Keratinocyte (primary cell): ENCODE data around the gene CIRBP. TPM values are rescaled to one million over a fixed set of nuclear protein-coding genes. Genes with fewer than 3 reads are reported as not detected.
A peak's percentile ranks its signal among the peaks of the same experiment; 100 is the strongest.

Experiments used
- DNase-seq: peaks from one replicate; pipeline ENCODE4 v3.0.0-alpha.2; 2011; ENCODE audit warnings: low read depth, missing footprints, low spot score
- FAIRE-seq: peaks from 2 replicates; lab custom pipeline; 2011; peaks lifted over from hg19 to GRCh38; lab: Jason Lieb, UNC
- H2AFZ ChIP-seq: 2 replicates; pipeline ENCODE4 v1.6.0; 2012; ENCODE audit warnings: low read length, control low read depth, inconsistent platforms; ENCODE audit not compliant: control insufficient read depth
- H3K27ac ChIP-seq: 2 replicates; pipeline ENCODE4 v1.5.1; 2011; ENCODE audit warnings: low read length; ENCODE audit not compliant: control insufficient read depth, insufficient read depth
- H3K27me3 ChIP-seq: 3 replicates; pipeline ENCODE4 v1.6.0; 2011; ENCODE audit warnings: low read length; ENCODE audit not compliant: control insufficient read depth, insufficient read depth; ENCODE audit errors: extremely low read depth
- H3K36me3 ChIP-seq, 2 experiments: 2 replicates in 1 of 2; 3 replicates in 1 of 2; pipeline ENCODE4 v1.5.1; 2011; ENCODE audit warnings: low read length in 2 of 2, mild to moderate bottlenecking in 1 of 2; ENCODE audit not compliant: control insufficient read depth in 2 of 2, insufficient read depth in 2 of 2; ENCODE audit errors: extremely low read depth in 1 of 2
- H3K4me1 ChIP-seq: 3 replicates; pipeline ENCODE4 v1.5.1; 2011; ENCODE audit warnings: low read length; ENCODE audit not compliant: control insufficient read depth, insufficient read depth; ENCODE audit errors: extremely low read depth
- H3K4me2 ChIP-seq: 3 replicates; pipeline ENCODE4 v1.6.0; 2011; ENCODE audit warnings: low read depth, low read length; ENCODE audit not compliant: control insufficient read depth, insufficient read depth; ENCODE audit errors: extremely low read depth
- H3K4me3 ChIP-seq, 3 experiments: fragments of 200-600 bp in 1 of 3; sonication (generic) in 1 of 3; 2 replicates in 2 of 3; 3 replicates in 1 of 3; pipeline ENCODE4 v1.5.1; 2011 to 2016; ENCODE audit warnings: low read length in 3 of 3, mild to moderate bottlenecking in 3 of 3, control low read depth in 2 of 3, inconsistent platforms in 1 of 3, low read depth in 1 of 3, mixed read lengths in 1 of 3, mixed run types in 1 of 3, moderate library complexity in 1 of 3; ENCODE audit not compliant: control insufficient read depth in 2 of 3, insufficient read depth in 2 of 3; ENCODE audit errors: extremely low read depth in 1 of 3
- H3K79me2 ChIP-seq: 2 replicates; pipeline ENCODE4 v1.6.0; 2012; ENCODE audit warnings: low read length; ENCODE audit not compliant: control insufficient read depth, insufficient read depth
- H3K9ac ChIP-seq: 3 replicates; pipeline ENCODE4 v1.6.0; 2011; ENCODE audit warnings: low read length; ENCODE audit not compliant: control insufficient read depth, insufficient read depth; ENCODE audit errors: extremely low read depth
- H3K9me1 ChIP-seq: 3 replicates; pipeline ENCODE4 v1.6.0; 2011; ENCODE audit warnings: low read length; ENCODE audit not compliant: control insufficient read depth, insufficient read depth; ENCODE audit errors: extremely low read depth
- H3K9me3 ChIP-seq: 2 replicates; pipeline ENCODE4 v1.5.1; 2012; ENCODE audit warnings: low read depth, low read length; ENCODE audit not compliant: control insufficient read depth
- H4K20me1 ChIP-seq: 3 replicates; pipeline ENCODE4 v1.6.0; 2011; ENCODE audit warnings: low read length; ENCODE audit not compliant: control insufficient read depth, insufficient read depth; ENCODE audit errors: extremely low read depth
- CTCF ChIP-seq, 3 experiments: IDR thresholded peaks in 1 of 3; conservative IDR thresholded peaks in 1 of 3; optimal IDR thresholded peaks in 1 of 3; 2 replicates in 2 of 3; 3 replicates in 1 of 3; pipeline versions ENCODE3 to v1.5.1; 2011; ENCODE audit warnings: low read length in 3 of 3, mild to moderate bottlenecking in 3 of 3, moderate library complexity in 2 of 3, control low read depth in 1 of 3, inconsistent platforms in 1 of 3; ENCODE audit not compliant: insufficient read depth in 2 of 3; ENCODE audit errors: extremely low read depth in 1 of 3
- EZH2 ChIP-seq: IDR thresholded peaks from one replicate; pipeline ENCODE4 v1.6.1; 2012; ENCODE audit warnings: inconsistent platforms, mild to moderate bottlenecking, low read length, moderate library complexity
- dilution Hi-C: fragments of 300-500 bp; cut with MboI; formaldehyde crosslinking; loops from one replicate; pipeline ENCODE4 v1.7.0; 2020; ENCODE audit warnings: low sequenced_read_pairs; ENCODE audit not compliant: extremely low pct_ligation_motif_present
- polyA plus RNA-seq, 5 experiments: library from polyadenylated mRNA; depleted of rRNA in 3 of 5; stranded (reverse) in 3 of 5; stranded (forward) in 1 of 5; unstranded in 1 of 5; fragments of >200 nt; gene quantifications; 1 replicate in 1 of 5; 2 replicates in 3 of 5; 3 replicates in 1 of 5; pipeline versions ENCODE4 v1.2.1 to v1.2.3, GENCODE V29; 2011 to 2012; ENCODE audit warnings: missing spikeins in 2 of 5, low read depth in 1 of 5, low replicate concordance in 1 of 5

CIRBP gene
- polyA plus RNA-seq, 1 donor (not counting 4 experiments of a cell fraction or from before 2014, with no cell fraction given), result 113 TPM

DNA sequence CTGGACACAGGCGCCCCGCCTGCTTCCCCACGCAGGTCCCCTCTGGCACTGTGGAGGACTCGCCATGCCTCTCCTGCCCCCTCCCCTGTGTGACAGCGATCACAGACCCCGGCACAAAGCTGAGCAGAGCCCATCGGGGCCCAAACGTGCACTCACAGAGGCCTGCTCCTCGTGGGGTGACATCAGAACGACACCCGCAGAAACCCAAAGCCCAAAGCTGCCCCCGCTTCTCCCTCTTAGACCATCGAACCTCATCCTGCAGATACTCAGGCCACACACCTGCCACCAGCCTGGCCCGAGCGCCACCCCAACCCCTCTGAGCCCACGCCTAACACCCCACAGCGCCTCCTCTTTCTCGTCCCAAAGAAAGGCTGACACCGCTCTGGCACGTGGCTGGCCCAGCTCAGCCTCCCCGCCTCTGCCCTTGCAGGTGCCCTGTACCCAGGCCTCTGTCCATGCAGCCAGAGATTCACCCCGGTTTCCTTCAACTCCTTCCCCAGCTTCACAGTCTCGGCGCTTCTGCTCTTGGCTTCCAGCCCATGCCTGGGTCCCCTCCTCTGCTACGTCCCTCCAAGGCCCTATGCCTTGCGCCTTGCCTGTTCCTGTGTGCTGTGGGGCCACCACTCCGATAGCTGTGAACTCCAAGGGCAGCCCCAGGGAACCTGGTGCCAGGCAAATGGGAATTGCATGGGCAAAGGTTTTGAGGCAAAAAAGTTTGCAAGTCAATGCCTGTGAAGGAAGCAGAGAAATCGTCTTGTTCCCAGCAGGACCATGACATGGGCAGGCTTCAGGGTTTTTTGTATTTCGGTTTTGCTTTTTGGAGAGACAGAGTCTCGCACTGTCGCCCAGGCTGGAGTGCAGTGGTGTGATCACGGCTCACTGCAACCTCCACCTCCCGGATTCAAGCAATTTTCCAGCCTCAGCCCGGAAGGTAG lies 30.5 kb upstream of the CIRBP start:
- H3K79me2 ChIP-seq, result peaks cover 16% of the 10 kb centered on the region
- FAIRE-seq (no peak), DNase-seq (no peak)
- H3K27me3 ChIP-seq, result no peaks in the 10 kb centered on the region
- peak overlapping the region in 1 of 3 experiments; percentile 24 for H3K4me3 ChIP-seq
- H3K9ac ChIP-seq, result no peak overlapping the region
- no peak overlapping the region for H3K27ac ChIP-seq
- peaks cover 3 to 8% of the 10 kb centered on the region in 2 experiments for H3K36me3 ChIP-seq
- no peaks in the 10 kb centered on the region for H3K9me3 ChIP-seq
- no peaks in the 10 kb centered on the region for H3K9me1 ChIP-seq
- H3K4me2 ChIP-seq, result peak overlapping the region; percentile 3
- H2AFZ ChIP-seq, result no peak overlapping the region
- TF ChIP-seq EZH2 (no peak), CTCF (optimal IDR thresholded peaks at IDR 0.05 in 1 of 3, IDR thresholded peaks at IDR 0.05 in 1 of 3, conservative IDR thresholded peaks at IDR 0.05 in 1 of 3; ENCODE audit: extremely low read depth in 1 of 3, insufficient read depth in 2 of 3, low read length in 3 of 3) (no peak)
- H3K4me1 ChIP-seq, result peaks cover 24% of the 10 kb centered on the region
- no peaks in the 10 kb centered on the region for H4K20me1 ChIP-seq
- dilution Hi-C loops, result no loop called here

GRCh38 chr19:1239420-1239795 lies 29.7 kb upstream of the CIRBP start:
- H3K9ac ChIP-seq, result no peak overlapping the region
- no peak overlapping the region for H2AFZ ChIP-seq
- FAIRE-seq, result no peak

More at GRCh38 chr19:1239420-1239795, 29.7 kb upstream of the CIRBP start:
- Histone ChIP-seq H3K9me3 (no peaks in the 10 kb centered on the region), H3K9me1 (no peaks in the 10 kb centered on the region), H3K4me3 (no peak overlapping the region), H3K36me3 (peaks cover 0 to 2% of the 10 kb centered on the region in 2 experiments), H3K4me2 (no peak overlapping the region), H3K79me2 (peaks cover 23% of the 10 kb centered on the region), H4K20me1 (no peaks in the 10 kb centered on the region), H3K4me1 (peaks cover 31% of the 10 kb centered on the region), H3K27me3 (no peaks in the 10 kb centered on the region), H3K27ac (no peak overlapping the region)
- dilution Hi-C loops, result no loop called here
- no peak for DNase-seq
- TF ChIP-seq EZH2 (no peak), CTCF (optimal IDR thresholded peaks at IDR 0.05 in 1 of 3, IDR thresholded peaks at IDR 0.05 in 1 of 3, conservative IDR thresholded peaks at IDR 0.05 in 1 of 3; ENCODE audit: extremely low read depth in 1 of 3, insufficient read depth in 2 of 3, low read length in 3 of 3) (no peak)
